GM10266 (cell line): ENCODE data around the gene SLC26A1.

Source experiments
- DNase-seq: peaks from one replicate; pipeline ENCODE4 v3.0.0; 2012; ENCODE audit errors: extremely low spot score
- CTCF ChIP-seq: IDR thresholded peaks from 2 replicates; pipeline ENCODE4 v1.5.1; 2012; ENCODE audit warnings: mild to moderate bottlenecking, low read depth; ENCODE audit not compliant: control insufficient read depth, insufficient read depth; ENCODE audit errors: missing control alignments

Gene SLC26A1

GRCh38 chr4:1031956-1032795 lies 39.0 kb upstream of the SLC26A1 start:
- TF ChIP-seq CTCF: no peak
- no peak for DNase-seq

- no peak for DNase-seq
- TF ChIP-seq CTCF: no peak
Observed at GRCh38 chr4:1031346-1031745, 38.1 kb upstream of the SLC26A1 start.

- no peak for TF ChIP-seq CTCF
- DNase-seq: no peak
Observed at GRCh38 chr4:1030559-1030958, 37.4 kb upstream of the SLC26A1 start.

GRCh38 chr4:1030031-1030430 lies 36.8 kb upstream of the SLC26A1 start:
- no peak for DNase-seq
- no peak for TF ChIP-seq CTCF

GRCh38 chr4:1029529-1029928 lies 36.3 kb upstream of the SLC26A1 start:
- DNase-seq: no peak
- TF ChIP-seq CTCF: no peak

GRCh38 chr4:1028574-1029220 lies 35.5 kb upstream of the SLC26A1 start:
- TF ChIP-seq CTCF: no peak

GRCh38 chr4:1027915-1028238 lies 34.7 kb upstream of the SLC26A1 start:
- no peak for DNase-seq
- no peak for TF ChIP-seq CTCF

More at GRCh38 chr4:1028574-1029220, 35.5 kb upstream of the SLC26A1 start:
- DNase-seq: no peak
